T-cell (primary cell): ENCODE data around the gene OTUD6A. TPM values are rescaled to one million over a fixed set of nuclear protein-coding genes. Genes with fewer than 3 reads are reported as not detected.

ENCODE experiments used
- ATAC-seq, 4 experiments: fragments of 200-7000 bp in 3 of 4; fragments of 150-1000 bp in 1 of 4; cut with Tn5 transposase; replicated peaks in 1 of 4; 1 replicate in 3 of 4; 2 replicates in 1 of 4; pipeline ENCODE4 v1.10.0; 2021; ENCODE audit warnings: moderate library complexity in 3 of 4, mild to moderate bottlenecking in 2 of 4, moderate number of reproducible peaks in 1 of 4
- CTCF ChIA-PET, 2 donors: fragments of 300-600 bp; sonication (Branson Sonifier 250); formaldehyde crosslinking; loops; one replicate each; lab custom pipeline; 2022; ENCODE audit warnings: antibody characterized with exemption in 2 of 2; lab: Charles Lee
- POLR2A ChIA-PET, 2 donors: fragments of 300-600 bp; sonication (Branson Sonifier 250); formaldehyde crosslinking; loops; one replicate each; lab custom pipeline; 2022; ENCODE audit warnings: antibody characterized with exemption in 2 of 2; lab: Charles Lee
- DNase-seq, 35 experiments: peaks; one replicate each; pipeline versions ENCODE4 v3.0.0 to v3.0.0-alpha.2; 2013 to 2023
- H3K27ac ChIP-seq: one replicate; pipeline ENCODE4 v1.5.1; 2013; ENCODE audit warnings: low read length
- H3K27me3 ChIP-seq, 2 experiments: replicated peaks in 1 of 2; 1 replicate in 1 of 2; 2 replicates in 1 of 2; pipeline versions ENCODE4 v1.6.1 to v1.7.0; 2013; ENCODE audit warnings: low read length in 1 of 2, mixed read lengths in 1 of 2; ENCODE audit not compliant: control insufficient read depth in 2 of 2, insufficient read depth in 2 of 2; ENCODE audit errors: extremely low read depth in 1 of 2
- H3K36me3 ChIP-seq, 2 donors: 1 replicate in 1 of 2; 2 replicates in 1 of 2; pipeline versions ENCODE4 v1.6.1 to v1.7.0; 2013; ENCODE audit warnings: low read length in 1 of 2; ENCODE audit not compliant: control insufficient read depth in 2 of 2, insufficient read depth in 1 of 2; ENCODE audit errors: extremely low read depth in 1 of 2
- H3K4me1 ChIP-seq, 2 experiments: 1 replicate in 1 of 2; 2 replicates in 1 of 2; pipeline versions ENCODE4 v1.6.1 to v1.7.0; 2013; ENCODE audit warnings: low read length in 2 of 2, mixed read lengths in 1 of 2; ENCODE audit not compliant: insufficient read depth in 2 of 2, control insufficient read depth in 1 of 2; ENCODE audit errors: extremely low read depth in 1 of 2
- H3K4me3 ChIP-seq, 2 donors: 1 replicate in 1 of 2; 2 replicates in 1 of 2; pipeline versions ENCODE4 v1.5.1 to v1.7.0; 2013; ENCODE audit warnings: mild to moderate bottlenecking in 2 of 2, low read length in 1 of 2, moderate library complexity in 1 of 2; ENCODE audit not compliant: control insufficient read depth in 1 of 2; ENCODE audit errors: extremely low read depth in 1 of 2
- H3K9me3 ChIP-seq: 2 replicates; pipeline ENCODE4 v1.7.0; 2013
- H3K27ac Mint-ChIP-seq, 2 donors: one replicate each; pipeline ENCODE4 v1.8.0; 2020 to 2021; ENCODE audit warnings: mild to moderate bottlenecking in 2 of 2, mixed read lengths in 2 of 2
- H3K27me3 Mint-ChIP-seq, 2 donors: one replicate each; pipeline ENCODE4 v1.8.0; 2021 to 2022; ENCODE audit warnings: mixed read lengths in 2 of 2
- H3K36me3 Mint-ChIP-seq: one replicate; pipeline ENCODE4 v1.8.0; 2021; ENCODE audit warnings: mixed read lengths
- H3K4me1 Mint-ChIP-seq, 3 donors: one replicate each; pipeline ENCODE4 v1.8.0; 2020 to 2022; ENCODE audit warnings: mixed read lengths in 3 of 3, mild to moderate bottlenecking in 1 of 3
- H3K4me3 Mint-ChIP-seq, 3 donors: one replicate each; pipeline ENCODE4 v1.8.0; 2020 to 2022; ENCODE audit warnings: mild to moderate bottlenecking in 3 of 3, mixed read lengths in 3 of 3, moderate library complexity in 3 of 3
- H3K9me3 Mint-ChIP-seq, 3 donors: one replicate each; pipeline ENCODE4 v1.8.0; 2020 to 2022; ENCODE audit warnings: mixed read lengths in 3 of 3
- WGBS: methylation state at CpG from one replicate; pipeline ENCODE4 v1.1.5; 2013; ENCODE audit warnings: missing lambda C conversion rate; ENCODE audit not compliant: insufficient coverage; 5-methylcytosine and 5-hydroxymethylcytosine counted together
- total RNA-seq, 35 experiments: library from RNA in 6 of 35; stranded (reverse) in 6 of 35; fragments of 120-200 nt in 1 of 35; gene quantifications; one replicate each; pipeline versions ENCODE4 v1.2.1 to v1.2.4 and lab custom pipeline; 2013 to 2026

The OTUD6A gene
- total RNA-seq, 5 donors from 2014 or later (not counting 1 experiment from before 2014, with no cell fraction given) = not detected

DNA sequence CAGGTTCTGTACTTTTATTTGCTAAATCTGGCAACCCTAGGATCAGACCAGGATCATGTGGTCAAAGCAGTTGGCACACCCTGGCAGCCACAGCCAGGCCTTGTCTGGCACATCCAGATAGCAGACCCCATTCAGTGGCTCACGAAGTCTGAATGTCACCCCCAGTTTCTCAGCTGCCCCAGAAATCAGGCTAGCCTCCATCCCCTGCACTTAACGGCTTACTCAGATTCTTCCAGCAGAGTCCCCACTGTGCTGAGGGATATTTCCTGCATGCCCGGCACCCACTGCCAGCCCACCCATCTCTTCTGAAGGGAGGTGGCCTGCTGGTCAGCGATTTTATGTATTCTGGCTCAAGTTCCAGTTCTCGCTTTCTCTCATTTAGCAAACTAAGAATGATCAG lies 7.9 kb upstream of the OTUD6A start:
- ChIA-PET POLR2A (interaction anchor here in 1 of 2 donors (0.6 kb wide), 1 partner anchor 636 kb away, joined by 4 read pairs; no protein-coding TSS in a partner anchor), CTCF (no interaction called here)
- Mint-ChIP-seq H3K27me3 (peaks cover 2 to 51% of the 10 kb centered on the region in 2 donors), H3K27ac (no peak overlapping the region), H3K4me3 (no peak overlapping the region), H3K36me3 (no peaks in the 10 kb centered on the region), H3K4me1 (no peaks in the 10 kb centered on the region), H3K9me3 (no peaks in the 10 kb centered on the region)
- DNase-seq (no peak), ATAC-seq (no peak)
- WGBS = 60% methylated on average over 1 of the region's 5 CpGs
- no peaks in the 10 kb centered on the region for H3K36me3 ChIP-seq
- no peak overlapping the region for H3K27ac ChIP-seq
- no peaks in the 10 kb centered on the region for H3K9me3 ChIP-seq
- no peak overlapping the region for H3K4me3 ChIP-seq
- H3K27me3 ChIP-seq = peaks cover 0 to 4% of the 10 kb centered on the region in 2 experiments
- H3K4me1 ChIP-seq = no peaks in the 10 kb centered on the region

DNA sequence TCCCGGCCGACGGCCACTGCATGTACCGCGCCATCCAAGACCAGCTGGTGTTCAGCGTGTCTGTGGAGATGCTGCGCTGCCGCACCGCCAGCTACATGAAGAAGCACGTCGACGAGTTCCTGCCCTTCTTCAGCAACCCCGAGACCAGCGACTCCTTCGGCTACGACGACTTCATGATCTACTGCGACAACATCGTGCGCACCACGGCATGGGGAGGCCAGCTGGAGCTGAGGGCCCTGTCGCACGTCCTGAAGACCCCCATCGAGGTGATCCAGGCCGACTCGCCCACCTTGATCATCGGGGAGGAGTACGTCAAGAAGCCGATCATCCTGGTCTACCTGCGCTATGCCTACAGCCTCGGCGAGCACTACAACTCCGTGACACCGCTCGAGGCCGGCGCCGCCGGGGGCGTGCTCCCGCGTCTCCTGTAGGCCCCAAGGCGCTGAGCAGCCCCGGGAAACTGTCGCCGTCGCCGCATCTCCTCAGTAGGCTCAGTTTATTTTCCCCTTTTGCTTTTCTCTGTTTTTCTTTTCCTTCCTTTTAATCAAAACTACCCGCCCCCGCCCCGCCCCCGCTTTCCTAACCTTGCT lies 799 bp downstream of the OTUD6A start:
- Histone ChIP-seq H3K4me1 (no peaks in the 10 kb centered on the region), H3K27me3 (no peaks in the 10 kb centered on the region), H3K9me3 (no peaks in the 10 kb centered on the region), H3K36me3 (no peaks in the 10 kb centered on the region), H3K27ac (no peak overlapping the region), H3K4me3 (no peak overlapping the region)
- H3K27me3 Mint-ChIP-seq = peaks cover 2 to 37% of the 10 kb centered on the region in 2 donors
- H3K36me3 Mint-ChIP-seq = no peaks in the 10 kb centered on the region
- ChIA-PET CTCF (interaction anchor here in 1 of 2 donors (0.6 kb wide), 1 partner anchor 1213 kb away, joined by 3 read pairs; no protein-coding TSS in a partner anchor), POLR2A (no interaction called here)
- ATAC-seq (no peak), DNase-seq (no peak)
- no peak overlapping the region for H3K27ac Mint-ChIP-seq
- no peak overlapping the region for H3K4me3 Mint-ChIP-seq
- no peaks in the 10 kb centered on the region for H3K9me3 Mint-ChIP-seq
- WGBS = 95% methylated on average over 30 of the region's 52 CpGs
- H3K4me1 Mint-ChIP-seq = no peaks in the 10 kb centered on the region

DNA sequence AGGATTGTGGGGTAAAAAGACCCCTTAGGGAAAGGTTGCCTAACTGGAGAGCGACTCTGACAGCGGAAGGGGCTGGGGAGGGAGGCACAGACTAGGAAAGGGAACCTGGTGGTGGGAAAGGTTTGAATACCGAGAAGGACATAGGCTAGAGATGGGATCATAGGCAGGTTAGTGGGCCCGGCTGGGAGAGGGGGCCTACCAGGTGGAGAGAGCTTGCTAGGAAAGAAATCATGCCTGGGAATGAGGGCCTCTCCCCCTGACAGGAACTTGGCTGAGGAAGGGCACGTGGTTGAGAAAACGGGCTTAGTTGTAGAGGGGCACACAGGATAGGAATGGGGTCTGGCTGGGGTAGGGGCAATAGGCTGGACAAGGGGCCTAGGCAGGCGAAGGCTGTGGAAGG lies 4.4 kb downstream of the OTUD6A start:
- Histone ChIP-seq H3K27me3 (no peaks in the 10 kb centered on the region), H3K4me1 (no peaks in the 10 kb centered on the region), H3K36me3 (no peaks in the 10 kb centered on the region), H3K4me3 (no peak overlapping the region), H3K27ac (no peak overlapping the region), H3K9me3 (no peaks in the 10 kb centered on the region)
- DNase-seq = no peak
- ChIA-PET POLR2A (no interaction called here), CTCF (no interaction called here)
- WGBS = 70% methylated on average over 2 of the region's 7 CpGs
- H3K4me1 Mint-ChIP-seq = no peaks in the 10 kb centered on the region
- H3K36me3 Mint-ChIP-seq = no peaks in the 10 kb centered on the region
- H3K27me3 Mint-ChIP-seq = peaks cover 2 to 26% of the 10 kb centered on the region in 2 donors
- no peak overlapping the region for H3K27ac Mint-ChIP-seq
- no peak overlapping the region for H3K4me3 Mint-ChIP-seq
- ATAC-seq = no peak
- no peaks in the 10 kb centered on the region for H3K9me3 Mint-ChIP-seq

DNA sequence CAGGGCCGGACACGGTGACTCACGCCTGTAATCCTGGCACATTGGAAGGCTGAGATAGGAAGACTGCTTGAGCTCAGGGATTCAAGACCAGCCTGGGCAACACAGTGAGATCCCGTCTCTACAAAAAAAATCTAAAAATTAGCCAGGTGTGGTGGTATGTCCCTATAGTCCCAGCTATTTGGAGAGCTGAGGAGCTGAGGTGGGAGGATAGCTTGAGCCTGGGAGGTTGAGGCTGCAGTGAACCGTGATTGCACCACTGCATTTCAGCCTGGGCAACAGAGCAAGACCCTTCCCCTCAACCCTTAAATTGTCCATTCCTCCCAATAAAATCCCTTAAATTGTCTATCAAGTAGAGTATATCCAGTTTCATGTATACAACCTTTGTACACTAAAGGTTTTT lies 17.0 kb downstream of the OTUD6A start:
- no peaks in the 10 kb centered on the region for H3K27me3 ChIP-seq
- no peaks in the 10 kb centered on the region for H3K9me3 Mint-ChIP-seq
- DNase-seq = no peak
- ChIA-PET CTCF (no interaction called here), POLR2A (no interaction called here)
- H3K4me3 ChIP-seq = no peak overlapping the region
- H3K27me3 Mint-ChIP-seq = peaks cover 2 to 18% of the 10 kb centered on the region in 2 donors
- no peak overlapping the region for H3K27ac Mint-ChIP-seq
- H3K36me3 ChIP-seq = no peaks in the 10 kb centered on the region
- no peaks in the 10 kb centered on the region for H3K9me3 ChIP-seq
- no peak overlapping the region for H3K27ac ChIP-seq
- ATAC-seq = no peak
- H3K4me3 Mint-ChIP-seq = no peak overlapping the region
- no peaks in the 10 kb centered on the region for H3K4me1 Mint-ChIP-seq
- no peaks in the 10 kb centered on the region for H3K36me3 Mint-ChIP-seq
- WGBS = no CpG with 5 or more reads among the region's 5 CpGs
- no peaks in the 10 kb centered on the region for H3K4me1 ChIP-seq

DNA sequence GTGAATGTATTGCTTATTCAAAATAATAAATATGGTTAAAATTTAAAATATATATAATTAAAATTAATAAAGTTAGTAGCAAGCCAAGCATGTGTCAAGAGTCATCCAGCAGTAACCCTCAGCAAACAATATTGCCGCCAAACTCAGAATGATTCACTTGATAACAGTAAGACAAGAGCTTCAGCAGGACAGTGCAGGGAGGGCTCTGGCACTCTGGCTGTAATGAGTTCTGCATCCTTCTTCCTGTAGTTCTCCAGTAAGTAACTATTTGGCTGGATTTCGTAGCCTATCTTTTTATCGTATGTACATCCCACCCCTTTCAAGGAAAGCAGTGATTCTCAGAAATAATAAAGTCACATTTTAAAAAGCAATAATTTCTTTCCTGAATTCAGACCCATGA lies 17.6 kb downstream of the OTUD6A start:
- H3K9me3 Mint-ChIP-seq = no peaks in the 10 kb centered on the region
- peaks cover 2 to 18% of the 10 kb centered on the region in 2 donors for H3K27me3 Mint-ChIP-seq
- DNase-seq = no peak
- ChIA-PET POLR2A (no interaction called here), CTCF (no interaction called here)
- Histone ChIP-seq H3K27me3 (no peaks in the 10 kb centered on the region), H3K36me3 (no peaks in the 10 kb centered on the region), H3K27ac (no peak overlapping the region), H3K4me3 (no peak overlapping the region), H3K4me1 (no peaks in the 10 kb centered on the region), H3K9me3 (no peaks in the 10 kb centered on the region)
- no peak overlapping the region for H3K4me3 Mint-ChIP-seq
- H3K4me1 Mint-ChIP-seq = no peaks in the 10 kb centered on the region
- no CpG with 5 or more reads among the region's 3 CpGs for WGBS
- no peaks in the 10 kb centered on the region for H3K36me3 Mint-ChIP-seq
- no peak for ATAC-seq
- no peak overlapping the region for H3K27ac Mint-ChIP-seq

DNA sequence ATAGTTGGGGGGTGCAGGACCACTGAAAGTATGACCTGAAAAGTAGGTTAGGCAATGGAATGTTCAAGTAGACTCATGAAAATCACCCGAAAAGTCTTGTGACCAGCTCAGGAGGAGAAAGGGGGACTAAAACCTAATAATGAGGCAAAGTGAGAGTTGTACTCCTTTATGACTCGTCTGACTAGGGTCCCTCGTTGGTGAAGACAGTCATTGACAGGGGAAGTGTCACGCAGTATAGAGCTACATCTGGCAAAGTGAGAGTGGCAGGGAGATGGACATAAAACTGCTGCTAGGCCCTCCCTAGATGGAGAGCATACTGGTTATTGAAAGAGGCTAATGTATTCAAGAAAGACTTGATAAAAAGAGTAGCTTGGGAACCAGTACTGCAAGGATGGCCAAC lies 20.5 kb downstream of the OTUD6A start:
- Histone ChIP-seq H3K4me1 (no peaks in the 10 kb centered on the region), H3K9me3 (no peaks in the 10 kb centered on the region), H3K36me3 (no peaks in the 10 kb centered on the region), H3K27me3 (no peaks in the 10 kb centered on the region), H3K4me3 (no peak overlapping the region), H3K27ac (no peak overlapping the region)
- Mint-ChIP-seq H3K9me3 (no peaks in the 10 kb centered on the region), H3K4me1 (no peaks in the 10 kb centered on the region), H3K27me3 (peaks cover 2 to 21% of the 10 kb centered on the region in 2 donors), H3K36me3 (no peaks in the 10 kb centered on the region), H3K27ac (no peak overlapping the region), H3K4me3 (no peak overlapping the region)
- no peak for ATAC-seq
- DNase-seq = no peak
- POLR2A ChIA-PET = no interaction called here
- WGBS = 71% methylated on average over 1 of the region's 4 CpGs
- CTCF ChIA-PET = interaction anchor here in 1 of 2 donors (1.4 kb wide), 1 partner anchor 15 kb away, joined by 4 read pairs; no protein-coding TSS in a partner anchor
